Fibroblast of lung (primary cell): Measurements from ENCODE around the gene ARIH2. TPM values are rescaled to one million over a fixed set of nuclear protein-coding genes. Genes with fewer than 3 reads are reported as not detected.

ENCODE experiments used
- DNase-seq, 2 donors: peaks; one replicate each; pipeline versions ENCODE4 v3.0.0 to v3.0.0-alpha.2; 2010; ENCODE audit warnings: low read depth in 2 of 2
- H2AFZ ChIP-seq: 2 replicates; pipeline ENCODE4 v1.5.1; 2012; ENCODE audit warnings: low read length, control low read depth, inconsistent platforms
- H3K27ac ChIP-seq: 2 replicates; pipeline ENCODE4 v1.5.1; 2011; ENCODE audit warnings: low read length, control low read depth; ENCODE audit not compliant: insufficient read depth
- H3K27me3 ChIP-seq: 2 replicates; pipeline ENCODE4 v1.5.1; 2011; ENCODE audit warnings: mild to moderate bottlenecking, low read length; ENCODE audit not compliant: control insufficient read depth, insufficient read depth
- H3K36me3 ChIP-seq: 2 replicates; pipeline ENCODE4 v1.5.1; 2011; ENCODE audit warnings: low read length; ENCODE audit not compliant: control insufficient read depth, insufficient read depth
- H3K4me1 ChIP-seq: 2 replicates; pipeline ENCODE4 v1.5.1; 2011; ENCODE audit warnings: low read length; ENCODE audit not compliant: control insufficient read depth, insufficient read depth; ENCODE audit errors: extremely low read depth
- H3K4me2 ChIP-seq: 2 replicates; pipeline ENCODE4 v1.5.1; 2011; ENCODE audit warnings: low read length, control low read depth; ENCODE audit not compliant: insufficient read depth; ENCODE audit errors: extremely low read depth
- H3K4me3 ChIP-seq, 4 experiments: fragments of 200-600 bp in 1 of 4; sonication (generic) in 1 of 4; replicated peaks in 1 of 4; 2 replicates each; pipeline ENCODE4 v1.5.1; 2011 to 2016; ENCODE audit warnings: low read length in 4 of 4, low read depth in 3 of 4, mild to moderate bottlenecking in 3 of 4, control low read depth in 2 of 4, inconsistent platforms in 1 of 4, mixed read lengths in 1 of 4; ENCODE audit not compliant: insufficient read depth in 1 of 4; ENCODE audit errors: control extremely low read depth in 1 of 4
- H3K79me2 ChIP-seq: 2 replicates; pipeline ENCODE4 v1.5.1; 2012; ENCODE audit warnings: mild to moderate bottlenecking, low read length, inconsistent platforms; ENCODE audit not compliant: control insufficient read depth, insufficient read depth
- H3K9ac ChIP-seq: 2 replicates; pipeline ENCODE4 v1.5.1; 2011; ENCODE audit warnings: mild to moderate bottlenecking, low read length, control low read depth; ENCODE audit not compliant: insufficient read depth
- H3K9me3 ChIP-seq: 2 replicates; pipeline ENCODE4 v1.5.1; 2012; ENCODE audit warnings: low read depth, low read length; ENCODE audit not compliant: control insufficient read depth, insufficient read depth
- H4K20me1 ChIP-seq: 2 replicates; pipeline ENCODE4 v1.5.1; 2011; ENCODE audit warnings: low read length; ENCODE audit not compliant: control insufficient read depth, insufficient read depth; ENCODE audit errors: extremely low read depth
- EZH2 ChIP-seq: IDR thresholded peaks from 2 replicates; pipeline ENCODE4 v1.5.1; 2012; ENCODE audit warnings: low read length, control low read depth, mild to moderate bottlenecking; ENCODE audit errors: missing control alignments
- polyA plus RNA-seq, 2 donors: library from polyadenylated mRNA; depleted of rRNA in 1 of 2; stranded (reverse) in 1 of 2; unstranded in 1 of 2; fragments of >200 nt; gene quantifications; 2 replicates each; pipeline ENCODE4 v1.2.1, GENCODE V29; 2011 to 2012; ENCODE audit warnings: missing spikeins in 1 of 2
- total RNA-seq: library from RNA; depleted of rRNA; stranded (reverse); fragments of >200 nt; gene quantifications from 2 replicates; pipeline ENCODE4 v1.2.1, GENCODE V29; 2014
- TF ChIP-seq, protein P1 (sequence below), 2 donors: IDR thresholded peaks in 1 of 2; conservative IDR thresholded peaks in 1 of 2; 1 replicate in 1 of 2; 2 replicates in 1 of 2; pipeline ENCODE4 v1.5.1; 2011 to 2012; ENCODE audit warnings: low read length in 2 of 2, control low read depth in 1 of 2, inconsistent platforms in 1 of 2, low read depth in 1 of 2, mild to moderate bottlenecking in 1 of 2

The ARIH2 gene
- total and polyA plus RNA-seq, 2 donors (not counting 1 experiment from before 2014, with no cell fraction given): 71.4 to 91.7 TPM

DNA sequence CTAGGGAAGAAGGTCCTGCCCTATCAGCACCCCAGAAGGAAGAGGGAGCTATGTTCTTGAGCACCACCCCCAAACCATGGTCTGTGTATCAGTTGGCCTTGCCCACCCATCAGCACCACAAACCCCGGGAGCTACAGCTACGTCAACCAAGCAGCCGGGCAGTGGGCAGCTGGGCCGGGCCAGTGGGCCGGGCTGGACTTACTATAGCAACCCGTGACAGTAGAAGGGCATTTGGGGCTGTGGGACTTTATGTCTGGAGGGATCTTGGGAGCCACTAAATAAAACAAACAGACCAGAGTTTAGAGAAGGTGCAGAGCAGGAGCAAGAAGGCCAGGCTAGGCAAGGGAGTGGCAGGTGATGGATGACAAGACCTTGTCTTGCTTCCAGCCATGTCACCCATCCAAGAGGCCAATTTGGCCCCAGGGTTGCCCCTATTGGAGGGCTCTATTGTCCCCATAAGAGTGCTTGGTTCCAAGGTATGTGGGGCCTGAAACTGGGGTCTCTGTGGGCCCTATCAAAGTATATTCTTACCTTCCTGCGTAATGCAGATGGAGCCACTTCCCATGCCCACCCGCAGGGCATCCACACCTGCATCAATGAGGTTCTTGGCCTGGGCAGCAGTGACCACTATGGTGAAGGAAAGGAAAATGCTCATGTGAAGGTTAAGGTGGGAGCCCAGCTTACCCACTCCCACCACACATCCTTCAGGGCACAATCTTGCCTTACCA, 107.3 kb downstream of the ARIH2 start:
- peaks cover 9% of the 10 kb centered on the region for H3K4me1 ChIP-seq
- H3K27me3 ChIP-seq: no peaks in the 10 kb centered on the region
- no peaks in the 10 kb centered on the region for H3K9me3 ChIP-seq
- H3K4me2 ChIP-seq: no peak overlapping the region
- peaks cover 49% of the 10 kb centered on the region for H3K79me2 ChIP-seq
- no peak overlapping the region for H2AFZ ChIP-seq
- peaks cover 35% of the 10 kb centered on the region for H3K36me3 ChIP-seq
- no peak for DNase-seq
- no peak overlapping the region for H3K4me3 ChIP-seq
- no peak overlapping the region for H3K9ac ChIP-seq
- TF ChIP-seq EZH2: no peak
- TF ChIP-seq, protein P1, sequence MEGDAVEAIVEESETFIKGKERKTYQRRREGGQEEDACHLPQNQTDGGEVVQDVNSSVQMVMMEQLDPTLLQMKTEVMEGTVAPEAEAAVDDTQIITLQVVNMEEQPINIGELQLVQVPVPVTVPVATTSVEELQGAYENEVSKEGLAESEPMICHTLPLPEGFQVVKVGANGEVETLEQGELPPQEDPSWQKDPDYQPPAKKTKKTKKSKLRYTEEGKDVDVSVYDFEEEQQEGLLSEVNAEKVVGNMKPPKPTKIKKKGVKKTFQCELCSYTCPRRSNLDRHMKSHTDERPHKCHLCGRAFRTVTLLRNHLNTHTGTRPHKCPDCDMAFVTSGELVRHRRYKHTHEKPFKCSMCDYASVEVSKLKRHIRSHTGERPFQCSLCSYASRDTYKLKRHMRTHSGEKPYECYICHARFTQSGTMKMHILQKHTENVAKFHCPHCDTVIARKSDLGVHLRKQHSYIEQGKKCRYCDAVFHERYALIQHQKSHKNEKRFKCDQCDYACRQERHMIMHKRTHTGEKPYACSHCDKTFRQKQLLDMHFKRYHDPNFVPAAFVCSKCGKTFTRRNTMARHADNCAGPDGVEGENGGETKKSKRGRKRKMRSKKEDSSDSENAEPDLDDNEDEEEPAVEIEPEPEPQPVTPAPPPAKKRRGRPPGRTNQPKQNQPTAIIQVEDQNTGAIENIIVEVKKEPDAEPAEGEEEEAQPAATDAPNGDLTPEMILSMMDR (conservative IDR thresholded peaks at IDR 0.05 in 1 of 2, IDR thresholded peaks at IDR 0.05 in 1 of 2; ENCODE audit: low read depth in 1 of 2, low read length in 2 of 2): no peak
- H4K20me1 ChIP-seq: no peaks in the 10 kb centered on the region
- peak overlapping the region; percentile 23 for H3K27ac ChIP-seq

- Histone ChIP-seq H3K9ac (no peak overlapping the region), H3K9me3 (no peaks in the 10 kb centered on the region), H3K36me3 (peaks cover 35% of the 10 kb centered on the region), H2AFZ (no peak overlapping the region), H3K4me2 (no peak overlapping the region), H3K79me2 (peaks cover 49% of the 10 kb centered on the region), H4K20me1 (no peaks in the 10 kb centered on the region), H3K4me3 (no peak overlapping the region), H3K4me1 (peaks cover 9% of the 10 kb centered on the region), H3K27me3 (no peaks in the 10 kb centered on the region), H3K27ac (peak overlapping the region; percentile 23)
- DNase-seq: no peak
- TF ChIP-seq EZH2: no peak
- TF ChIP-seq, protein P1 (conservative IDR thresholded peaks at IDR 0.05 in 1 of 2, IDR thresholded peaks at IDR 0.05 in 1 of 2; ENCODE audit: low read depth in 1 of 2, low read length in 2 of 2): no peak
Measured at GRCh38 chr3:49026536-49026935, 107.9 kb downstream of the ARIH2 start.

- Histone ChIP-seq H3K27ac (no peak overlapping the region), H3K4me2 (peak overlapping the region; percentile 71), H3K9me3 (no peaks in the 10 kb centered on the region), H3K36me3 (peaks cover 39% of the 10 kb centered on the region), H3K27me3 (no peaks in the 10 kb centered on the region), H3K79me2 (peaks cover 44% of the 10 kb centered on the region), H3K9ac (no peak overlapping the region), H4K20me1 (no peaks in the 10 kb centered on the region), H3K4me3 (peak overlapping the region in 1 of 4 experiments; percentile 88), H2AFZ (no peak overlapping the region), H3K4me1 (peaks cover 9% of the 10 kb centered on the region)
- DNase-seq: no peak
- TF ChIP-seq, protein P1 (conservative IDR thresholded peaks at IDR 0.05 in 1 of 2, IDR thresholded peaks at IDR 0.05 in 1 of 2; ENCODE audit: low read depth in 1 of 2, low read length in 2 of 2): no peak
- TF ChIP-seq EZH2: no peak
Measured at GRCh38 chr3:49027634-49028033, 109.0 kb downstream of the ARIH2 start.
